ENCODE measurements around the gene ARAF.

DNA sequence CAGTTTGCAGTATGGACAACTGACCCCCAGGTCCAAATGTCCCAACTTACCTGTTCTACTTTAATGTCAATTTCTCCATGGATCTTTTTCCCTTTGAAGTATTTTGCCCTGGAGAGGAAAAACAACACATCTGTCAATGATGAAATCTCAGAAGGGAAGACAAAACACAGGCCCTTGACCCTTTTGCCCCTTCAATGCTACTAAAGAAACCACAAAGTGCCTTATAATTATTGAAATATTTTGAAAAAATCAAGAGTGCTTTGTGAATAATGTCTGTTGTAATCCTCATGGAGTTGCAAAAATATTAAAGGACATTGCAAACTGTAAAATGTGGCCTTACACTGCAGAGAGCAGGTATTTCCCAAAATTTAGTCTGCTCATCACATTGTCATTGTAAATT is 46.1 kb downstream of the ARAF start:
- TF ChIP-seq EP300 (conservative IDR thresholded peaks at IDR 0.05; ENCODE audit: poor library complexity, severe bottlenecking) (no peak), EZH2 (IDR thresholded peaks at IDR 0.05; ENCODE audit: borderline replicate concordance, insufficient read depth, low read length, poor library complexity, severe bottlenecking) (no peak), RAD21 (conservative IDR thresholded peaks at IDR 0.05) (no peak), TAF1 (IDR thresholded peaks at IDR 0.05; ENCODE audit: low read depth) (no peak)
- TF ChIP-seq, protein P1, sequence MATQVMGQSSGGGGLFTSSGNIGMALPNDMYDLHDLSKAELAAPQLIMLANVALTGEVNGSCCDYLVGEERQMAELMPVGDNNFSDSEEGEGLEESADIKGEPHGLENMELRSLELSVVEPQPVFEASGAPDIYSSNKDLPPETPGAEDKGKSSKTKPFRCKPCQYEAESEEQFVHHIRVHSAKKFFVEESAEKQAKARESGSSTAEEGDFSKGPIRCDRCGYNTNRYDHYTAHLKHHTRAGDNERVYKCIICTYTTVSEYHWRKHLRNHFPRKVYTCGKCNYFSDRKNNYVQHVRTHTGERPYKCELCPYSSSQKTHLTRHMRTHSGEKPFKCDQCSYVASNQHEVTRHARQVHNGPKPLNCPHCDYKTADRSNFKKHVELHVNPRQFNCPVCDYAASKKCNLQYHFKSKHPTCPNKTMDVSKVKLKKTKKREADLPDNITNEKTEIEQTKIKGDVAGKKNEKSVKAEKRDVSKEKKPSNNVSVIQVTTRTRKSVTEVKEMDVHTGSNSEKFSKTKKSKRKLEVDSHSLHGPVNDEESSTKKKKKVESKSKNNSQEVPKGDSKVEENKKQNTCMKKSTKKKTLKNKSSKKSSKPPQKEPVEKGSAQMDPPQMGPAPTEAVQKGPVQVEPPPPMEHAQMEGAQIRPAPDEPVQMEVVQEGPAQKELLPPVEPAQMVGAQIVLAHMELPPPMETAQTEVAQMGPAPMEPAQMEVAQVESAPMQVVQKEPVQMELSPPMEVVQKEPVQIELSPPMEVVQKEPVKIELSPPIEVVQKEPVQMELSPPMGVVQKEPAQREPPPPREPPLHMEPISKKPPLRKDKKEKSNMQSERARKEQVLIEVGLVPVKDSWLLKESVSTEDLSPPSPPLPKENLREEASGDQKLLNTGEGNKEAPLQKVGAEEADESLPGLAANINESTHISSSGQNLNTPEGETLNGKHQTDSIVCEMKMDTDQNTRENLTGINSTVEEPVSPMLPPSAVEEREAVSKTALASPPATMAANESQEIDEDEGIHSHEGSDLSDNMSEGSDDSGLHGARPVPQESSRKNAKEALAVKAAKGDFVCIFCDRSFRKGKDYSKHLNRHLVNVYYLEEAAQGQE (IDR thresholded peaks at IDR 0.05; ENCODE audit: borderline replicate concordance): no peak
- TF ChIP-seq, protein P2, sequence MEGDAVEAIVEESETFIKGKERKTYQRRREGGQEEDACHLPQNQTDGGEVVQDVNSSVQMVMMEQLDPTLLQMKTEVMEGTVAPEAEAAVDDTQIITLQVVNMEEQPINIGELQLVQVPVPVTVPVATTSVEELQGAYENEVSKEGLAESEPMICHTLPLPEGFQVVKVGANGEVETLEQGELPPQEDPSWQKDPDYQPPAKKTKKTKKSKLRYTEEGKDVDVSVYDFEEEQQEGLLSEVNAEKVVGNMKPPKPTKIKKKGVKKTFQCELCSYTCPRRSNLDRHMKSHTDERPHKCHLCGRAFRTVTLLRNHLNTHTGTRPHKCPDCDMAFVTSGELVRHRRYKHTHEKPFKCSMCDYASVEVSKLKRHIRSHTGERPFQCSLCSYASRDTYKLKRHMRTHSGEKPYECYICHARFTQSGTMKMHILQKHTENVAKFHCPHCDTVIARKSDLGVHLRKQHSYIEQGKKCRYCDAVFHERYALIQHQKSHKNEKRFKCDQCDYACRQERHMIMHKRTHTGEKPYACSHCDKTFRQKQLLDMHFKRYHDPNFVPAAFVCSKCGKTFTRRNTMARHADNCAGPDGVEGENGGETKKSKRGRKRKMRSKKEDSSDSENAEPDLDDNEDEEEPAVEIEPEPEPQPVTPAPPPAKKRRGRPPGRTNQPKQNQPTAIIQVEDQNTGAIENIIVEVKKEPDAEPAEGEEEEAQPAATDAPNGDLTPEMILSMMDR (IDR thresholded peaks at IDR 0.05; ENCODE audit: poor library complexity, severe bottlenecking): no peak

All from neural cell (in vitro differentiated cells).